NCI-H2029 treated with DMSO at 0.1 percent for 48 hours (cell line): Measurements from ENCODE around the gene DNAH10.
A peak's percentile ranks its signal among the peaks of the same experiment; 100 is the strongest.

Experiments used
- DNase-seq: peaks from one replicate; lab custom pipeline; 2025; lab: John Stamatoyannopoulos, UW

Gene DNAH10

GRCh38 chr12:123799227-123799626 lies 37.1 kb downstream of the DNAH10 start:
- no peak for DNase-seq

- no peak for DNase-seq
These were observed 39.6 kb downstream of the DNAH10 start for GRCh38 chr12:123801573-123802178.

DNA sequence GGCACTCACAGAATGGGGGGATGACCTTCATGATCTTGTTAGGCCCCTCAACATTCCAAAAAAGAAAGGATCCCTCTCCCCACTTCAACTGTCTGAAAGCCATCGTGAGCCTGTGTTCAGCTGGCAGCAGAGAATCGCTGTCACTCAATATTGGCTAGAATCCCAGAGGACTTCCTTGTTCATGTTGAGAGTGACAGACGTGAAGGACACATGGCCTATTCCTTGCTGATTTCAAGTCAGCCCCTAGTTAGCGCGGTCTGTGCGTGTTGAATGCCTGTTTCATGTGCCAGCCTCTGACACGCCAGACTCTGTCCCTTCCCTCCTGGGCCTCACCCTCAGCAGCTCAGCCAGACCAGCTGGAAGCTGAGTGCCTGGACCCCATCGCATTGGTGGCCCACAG lies 43.1 kb downstream of the DNAH10 start:
- peak; percentile 17 for DNase-seq

DNA sequence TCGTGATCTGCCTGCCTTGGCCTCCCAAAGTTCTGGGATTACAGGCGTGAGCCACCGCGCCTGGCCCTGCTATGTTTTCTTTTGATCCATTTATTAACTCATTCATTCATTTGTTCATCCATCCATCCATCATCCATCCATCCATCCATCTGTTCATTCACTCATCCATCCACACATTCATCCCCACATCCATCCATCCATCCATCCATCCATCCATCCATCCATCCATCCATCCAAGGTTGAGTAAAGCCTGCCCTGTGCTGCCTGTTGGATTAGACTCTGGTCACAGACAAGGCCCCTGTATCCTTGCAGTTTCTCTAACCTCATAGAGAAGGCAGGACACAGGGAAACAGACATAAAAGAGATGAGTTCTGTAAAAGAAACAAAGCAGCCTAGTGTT lies 44.9 kb downstream of the DNAH10 start:
- DNase-seq: no peak

DNA sequence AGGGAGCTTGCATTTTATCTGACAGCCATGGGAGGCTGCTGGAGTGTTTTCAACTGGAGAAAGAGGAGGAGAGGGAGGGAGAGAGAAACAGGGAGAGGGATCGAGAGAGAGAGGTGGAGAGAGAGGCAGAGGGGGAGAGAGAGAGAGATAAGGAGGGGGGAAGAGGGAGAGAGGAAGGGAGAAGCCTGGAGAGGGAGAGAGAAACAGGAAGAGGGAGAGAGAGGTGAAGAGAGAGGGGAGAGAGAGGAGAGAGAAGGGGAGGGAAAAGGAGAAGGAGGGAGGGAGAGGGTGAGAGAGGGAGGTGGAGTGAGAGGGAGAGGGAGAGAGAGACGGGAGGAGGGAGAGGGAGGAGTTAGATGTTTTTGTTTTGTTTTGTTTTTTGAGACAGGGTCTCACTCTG lies 45.6 kb downstream of the DNAH10 start:
- no peak for DNase-seq

DNA sequence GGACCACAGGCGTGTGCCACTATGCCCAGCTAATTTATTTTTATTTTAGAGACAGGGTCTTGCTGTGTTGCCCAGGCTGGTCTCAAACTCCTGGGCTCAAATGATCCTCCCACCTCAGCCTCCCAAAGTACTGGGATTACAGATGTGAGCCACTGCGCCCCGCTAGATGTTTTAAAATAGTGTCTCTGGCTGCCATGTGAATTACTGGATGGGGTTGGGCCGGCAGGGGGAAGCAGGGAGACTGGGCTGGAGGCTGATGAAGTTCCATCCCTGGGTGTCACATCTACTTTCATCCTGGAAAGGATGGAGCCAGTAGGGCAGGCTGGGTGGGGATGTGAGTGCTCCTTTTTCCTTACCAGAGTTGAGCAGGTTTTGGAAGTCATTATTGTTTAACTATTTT lies 46.1 kb downstream of the DNAH10 start:
- DNase-seq: no peak

GRCh38 chr12:123813349-123813748 lies 51.2 kb downstream of the DNAH10 start:
- DNase-seq: no peak

DNA sequence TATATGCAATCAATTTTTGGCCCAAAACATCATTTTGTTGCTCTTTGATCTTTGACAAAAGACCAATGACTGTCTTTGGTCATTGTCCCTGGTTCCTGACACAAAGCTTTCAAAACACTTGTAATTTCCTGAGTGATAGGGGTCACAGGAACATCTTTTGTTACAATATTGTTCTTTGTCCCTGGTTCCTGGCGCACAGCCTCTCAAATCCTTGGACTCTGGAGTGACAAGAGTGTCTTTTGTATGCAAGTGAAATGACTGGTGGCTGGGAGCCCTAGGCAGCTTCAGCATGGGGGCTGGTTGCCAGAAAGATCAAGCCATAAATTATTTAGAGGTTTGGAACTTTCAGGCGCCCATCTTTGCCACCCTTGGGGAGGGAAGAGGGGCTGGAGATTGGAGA lies 53.9 kb downstream of the DNAH10 start:
- peak; percentile 56 for DNase-seq

DNA sequence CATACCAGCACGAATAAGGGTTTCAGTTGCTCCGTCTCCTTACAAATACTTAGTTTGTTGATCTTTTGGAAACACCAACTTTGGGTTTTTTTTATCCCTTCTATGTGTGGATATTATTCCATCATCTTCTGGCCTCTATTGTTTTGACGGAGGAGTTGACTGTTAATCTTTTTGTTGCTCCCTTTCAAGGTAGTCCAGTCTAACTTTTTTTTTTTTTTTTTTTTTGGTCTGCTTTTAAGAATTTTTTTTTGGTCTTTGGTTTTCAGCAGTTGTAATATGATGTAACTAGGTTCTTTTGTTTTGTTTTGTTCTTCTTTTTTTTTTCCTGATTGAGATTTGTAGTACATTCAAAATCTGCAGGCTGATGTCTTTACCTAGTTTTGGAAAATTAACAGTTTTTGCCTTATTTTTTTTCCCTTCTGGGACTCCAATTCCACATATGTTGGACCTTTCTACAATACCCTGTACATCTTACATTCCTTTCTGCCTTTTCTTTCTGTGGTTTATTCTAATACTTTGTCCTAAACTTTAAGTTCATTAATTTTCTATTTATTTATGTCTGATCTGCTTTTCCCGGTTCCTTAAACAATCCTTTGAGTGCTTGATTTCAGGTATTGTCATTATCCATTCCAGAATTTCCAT lies 54.9 kb downstream of the DNAH10 start:
- DNase-seq: no peak

GRCh38 chr12:123822804-123823203 lies 60.7 kb downstream of the DNAH10 start:
- DNase-seq: no peak

GRCh38 chr12:123828120-123828519 lies 66.0 kb downstream of the DNAH10 start:
- DNase-seq: no peak

GRCh38 chr12:123828854-123829547 lies 66.9 kb downstream of the DNAH10 start:
- DNase-seq: no peak

GRCh38 chr12:123829561-123829960 lies 67.5 kb downstream of the DNAH10 start:
- DNase-seq: no peak

DNA sequence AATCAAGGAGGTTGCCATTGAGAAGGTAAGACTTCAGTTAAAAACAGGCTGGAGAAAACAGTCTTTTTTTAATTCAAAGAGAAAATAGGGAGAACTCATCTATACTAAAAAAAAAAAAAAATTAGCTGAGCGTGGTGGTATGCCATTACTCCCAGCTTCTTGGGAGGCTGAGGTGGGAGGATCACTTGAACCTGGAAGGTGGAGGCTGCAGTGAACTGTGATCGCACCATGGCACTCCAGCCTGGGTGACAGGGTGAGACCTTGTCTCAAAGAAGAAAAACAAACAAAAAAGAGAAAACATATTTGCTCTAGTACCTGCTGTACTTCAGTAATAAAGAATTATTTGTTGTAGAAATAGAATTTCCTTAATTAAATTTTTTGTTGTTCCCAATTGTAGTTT lies 68.6 kb downstream of the DNAH10 start:
- no peak for DNase-seq

DNA sequence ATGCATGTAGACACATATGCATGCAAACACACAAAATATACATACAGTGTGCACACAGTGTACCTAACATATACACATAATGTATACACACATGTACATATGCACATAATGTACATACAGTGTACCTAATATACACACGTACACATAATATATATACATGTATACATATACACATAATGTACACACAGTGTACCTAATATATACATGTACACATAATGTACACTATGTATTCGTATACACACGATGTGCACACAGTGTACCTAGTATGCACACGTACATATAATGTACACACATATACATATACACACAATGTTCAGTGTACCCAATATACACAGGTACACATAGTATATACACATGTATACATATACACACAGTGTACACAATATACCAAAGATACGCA lies 70.0 kb downstream of the DNAH10 start:
- DNase-seq: no peak

DNA sequence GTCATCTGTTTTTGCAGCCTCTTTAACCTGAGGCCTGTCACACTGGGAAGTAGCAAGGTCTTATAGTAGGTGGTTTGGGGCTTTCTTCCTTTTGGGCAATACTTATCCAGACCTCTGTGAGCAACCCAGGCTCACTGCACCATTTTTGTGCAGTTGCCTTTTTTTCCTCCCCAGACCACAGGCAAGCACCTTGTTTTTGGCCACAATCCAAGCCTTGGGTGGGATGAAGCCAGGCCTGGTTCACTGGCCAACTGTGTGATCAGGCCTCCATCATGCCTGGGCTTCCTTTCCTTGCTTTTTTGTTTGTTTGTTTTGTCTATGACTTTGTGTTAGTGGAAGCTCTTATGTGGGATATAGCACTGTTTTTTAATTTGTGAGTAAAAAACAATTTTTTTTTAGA lies 71.7 kb downstream of the DNAH10 start:
- DNase-seq: no peak

GRCh38 chr12:123834845-123835244 lies 72.7 kb downstream of the DNAH10 start:
- no peak for DNase-seq

DNA sequence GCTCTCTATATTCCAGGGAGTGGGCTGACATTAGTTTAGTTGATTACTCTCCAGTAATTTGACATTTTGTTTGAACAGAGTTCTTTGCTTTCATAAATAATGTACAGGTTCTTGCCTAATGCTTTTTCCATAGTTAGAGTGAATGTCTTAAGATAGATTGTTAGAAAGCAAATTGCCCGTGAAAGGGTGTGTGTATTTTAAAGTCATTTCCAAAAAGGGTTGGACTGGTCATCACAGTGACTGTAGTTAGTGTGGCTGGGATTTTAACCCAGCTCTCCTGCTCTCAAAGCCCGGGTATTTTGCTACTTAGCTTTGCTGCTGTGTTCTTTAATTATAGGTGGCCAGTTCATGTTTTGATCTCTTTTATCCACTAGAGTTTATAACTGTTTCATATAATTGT lies 74.2 kb downstream of the DNAH10 start:
- DNase-seq: no peak

DNA sequence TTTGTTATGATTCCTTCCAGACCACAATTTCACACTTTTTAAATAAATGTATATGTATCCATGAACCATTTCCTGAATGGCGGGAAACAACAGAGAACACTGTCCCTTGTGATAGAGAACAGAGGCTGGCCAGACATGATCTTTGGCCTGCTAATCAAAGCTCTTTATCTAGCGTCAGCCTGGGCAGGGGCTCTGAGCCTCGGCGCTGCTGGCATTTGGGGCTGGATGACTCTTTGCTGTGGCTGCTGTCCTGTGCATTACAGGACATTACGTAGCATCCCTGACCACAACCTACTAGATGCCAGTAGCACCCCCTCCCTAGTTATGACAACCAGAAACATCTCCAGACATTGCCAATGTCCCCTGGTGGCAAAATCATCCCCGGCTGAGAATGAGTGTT lies 77.7 kb downstream of the DNAH10 start:
- DNase-seq: no peak

DNA sequence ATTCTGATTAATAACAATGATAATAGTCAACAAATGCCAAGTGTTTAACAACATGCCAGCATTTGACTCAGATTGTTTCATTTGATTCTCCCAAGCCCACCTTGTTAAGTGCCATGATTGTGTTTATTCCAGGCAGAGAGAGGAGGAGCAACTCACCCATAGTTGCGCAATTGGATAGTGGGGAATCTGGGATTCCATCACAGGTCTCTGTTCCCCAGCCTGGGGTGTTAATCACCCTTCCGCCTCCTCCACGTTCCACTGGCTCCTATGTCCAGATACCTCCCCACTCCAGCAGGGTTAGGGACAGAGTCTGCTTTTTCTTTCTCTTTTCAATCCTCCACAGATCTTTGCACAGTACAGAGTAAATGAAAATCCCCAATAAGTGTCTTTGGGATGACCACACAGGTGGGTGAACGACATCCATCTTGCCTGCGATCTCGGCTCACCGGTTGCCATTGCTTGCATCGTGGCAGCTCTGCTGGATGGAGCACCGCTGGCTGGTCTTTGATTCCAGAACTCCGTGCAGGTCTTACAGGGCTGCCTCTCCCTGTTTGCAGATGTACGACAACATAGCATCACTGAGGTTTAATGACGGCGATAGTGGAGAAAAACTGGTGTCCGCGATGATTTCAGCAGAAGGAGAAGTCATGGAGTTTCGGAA lies 78.8 kb downstream of the DNAH10 start:
- no peak for DNase-seq

DNA sequence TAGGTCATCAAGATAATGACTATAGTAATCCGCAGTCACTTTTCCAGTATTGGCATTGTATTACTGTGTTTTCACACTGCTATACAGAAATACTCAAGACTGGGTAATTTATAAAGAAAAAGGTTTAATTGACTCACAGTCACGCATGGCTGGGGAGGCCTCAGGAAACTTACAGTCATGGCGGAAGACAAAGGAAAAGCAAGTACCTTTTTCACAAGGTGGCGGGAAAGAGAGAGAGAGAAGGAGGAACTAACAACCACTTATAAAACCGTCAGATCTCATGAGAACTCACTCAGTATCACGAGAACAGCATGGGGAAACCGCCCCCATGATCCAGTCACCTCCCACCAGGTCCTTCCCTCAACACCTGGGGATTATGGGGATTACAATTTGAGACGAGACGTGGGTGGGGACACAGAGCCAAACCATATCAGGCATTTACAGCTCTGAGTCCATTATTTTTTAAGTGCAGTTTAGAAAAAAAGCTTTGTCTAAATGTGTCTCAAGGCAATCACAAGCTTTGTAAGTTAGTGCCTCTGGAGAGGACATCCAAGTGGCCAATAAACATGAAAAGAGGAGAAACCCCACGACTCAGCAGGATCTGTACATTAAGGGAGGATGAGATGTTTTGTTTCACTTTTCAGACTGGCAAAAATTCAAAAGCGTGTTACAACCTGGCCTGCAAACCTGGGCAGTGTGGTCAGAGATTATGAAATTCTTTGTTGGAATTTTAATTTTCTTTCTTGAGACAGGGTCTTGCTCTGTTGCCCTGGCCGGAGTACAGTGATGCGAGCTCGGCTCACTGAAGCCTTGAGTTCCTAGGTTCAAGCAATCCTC lies 82.0 kb downstream of the DNAH10 start:
- DNase-seq: no peak

DNA sequence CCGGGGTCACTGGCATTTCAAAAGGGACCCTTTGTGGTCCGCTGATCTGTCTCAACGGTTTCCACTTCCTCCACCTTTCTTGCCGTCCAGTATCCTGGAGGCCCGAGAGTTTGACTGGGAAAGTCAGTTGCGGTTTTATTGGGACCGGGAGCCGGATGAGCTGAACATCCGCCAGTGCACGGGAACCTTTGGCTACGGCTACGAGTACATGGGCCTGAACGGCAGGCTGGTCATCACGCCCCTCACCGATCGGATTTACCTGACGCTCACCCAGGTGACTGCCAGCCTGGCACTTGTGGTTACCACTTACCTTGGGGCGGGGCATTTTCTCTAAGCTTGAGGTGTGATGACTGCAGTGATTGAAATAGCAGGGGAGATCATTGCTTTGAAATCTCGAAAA lies 83.8 kb downstream of the DNAH10 start:
- no peak for DNase-seq
